ENCODE results near the gene PEG3. TPM values are rescaled to one million over a fixed set of nuclear protein-coding genes. Genes with fewer than 3 reads are reported as not detected.

PEG3 gene
- total RNA-seq, 1 experiment from 2014 or later, result not detected

- Mint-ChIP-seq H3K36me3 (ENCODE audit: insufficient read depth, unreplicated experiment) (no peaks in the 10 kb centered on the region), H3K4me3 (ENCODE audit: unreplicated experiment) (no peak overlapping the region), H3K9me3 (ENCODE audit: unreplicated experiment) (peaks cover 47% of the 10 kb centered on the region), H3K27me3 (ENCODE audit: insufficient read depth, unreplicated experiment) (no peaks in the 10 kb centered on the region), H3K27ac (ENCODE audit: low read depth, unreplicated experiment) (no peak overlapping the region), H3K4me1 (ENCODE audit: insufficient read depth, unreplicated experiment) (no peaks in the 10 kb centered on the region)
- CTCF ChIA-PET, result no interaction called here
- POLR2A ChIA-PET, result no interaction called here
- intact Hi-C loops (cut with micrococcal nuclease), result no loop called here
- DNase-seq (ENCODE audit: unreplicated experiment), result no peak
- no peak for TF ChIP-seq CTCF (IDR thresholded peaks at IDR 0.05; ENCODE audit: unreplicated experiment)
- BruUV-seq (replicated peaks), result no TSS peak
Measured at GRCh38 chr19:56819166-56819565, 21.4 kb downstream of the PEG3 start.

GRCh38 chr19:56814656-56815055, 25.9 kb downstream of the PEG3 start:
- no peak for DNase-seq (ENCODE audit: unreplicated experiment)
- no TSS peak for BruUV-seq (replicated peaks)
- no peaks in the 10 kb centered on the region for H3K27me3 Mint-ChIP-seq (ENCODE audit: insufficient read depth, unreplicated experiment)
- no peaks in the 10 kb centered on the region for H3K36me3 Mint-ChIP-seq (ENCODE audit: insufficient read depth, unreplicated experiment)
- no peak overlapping the region for H3K27ac Mint-ChIP-seq (ENCODE audit: low read depth, unreplicated experiment)
- POLR2A ChIA-PET, result no interaction called here
- H3K4me3 Mint-ChIP-seq (ENCODE audit: unreplicated experiment), result no peak overlapping the region
- intact Hi-C loops (cut with micrococcal nuclease), result no loop called here
- CTCF ChIA-PET, result no interaction called here
- H3K4me1 Mint-ChIP-seq (ENCODE audit: insufficient read depth, unreplicated experiment), result no peaks in the 10 kb centered on the region
- peaks cover 50% of the 10 kb centered on the region for H3K9me3 Mint-ChIP-seq (ENCODE audit: unreplicated experiment)
- TF ChIP-seq CTCF (IDR thresholded peaks at IDR 0.05; ENCODE audit: unreplicated experiment), result no peak

- no peak for DNase-seq (ENCODE audit: unreplicated experiment)
- no peak for TF ChIP-seq CTCF (IDR thresholded peaks at IDR 0.05; ENCODE audit: unreplicated experiment)
- no peaks in the 10 kb centered on the region for H3K36me3 Mint-ChIP-seq (ENCODE audit: insufficient read depth, unreplicated experiment)
- no peaks in the 10 kb centered on the region for H3K27me3 Mint-ChIP-seq (ENCODE audit: insufficient read depth, unreplicated experiment)
- H3K27ac Mint-ChIP-seq (ENCODE audit: low read depth, unreplicated experiment), result no peak overlapping the region
- intact Hi-C loops (cut with micrococcal nuclease), result no loop called here
- H3K4me1 Mint-ChIP-seq (ENCODE audit: insufficient read depth, unreplicated experiment), result no peaks in the 10 kb centered on the region
- no TSS peak for BruUV-seq (replicated peaks)
- peaks cover 49% of the 10 kb centered on the region for H3K9me3 Mint-ChIP-seq (ENCODE audit: unreplicated experiment)
- POLR2A ChIA-PET, result no interaction called here
- CTCF ChIA-PET, result no interaction called here
- no peak overlapping the region for H3K4me3 Mint-ChIP-seq (ENCODE audit: unreplicated experiment)
Measured at GRCh38 chr19:56813531-56813930, 27.0 kb downstream of the PEG3 start.

- no peaks in the 10 kb centered on the region for H3K4me1 Mint-ChIP-seq (ENCODE audit: insufficient read depth, unreplicated experiment)
- H3K36me3 Mint-ChIP-seq (ENCODE audit: insufficient read depth, unreplicated experiment), result no peaks in the 10 kb centered on the region
- no peak for DNase-seq (ENCODE audit: unreplicated experiment)
- CTCF ChIA-PET, result no interaction called here
- POLR2A ChIA-PET, result no interaction called here
- no peaks in the 10 kb centered on the region for H3K27me3 Mint-ChIP-seq (ENCODE audit: insufficient read depth, unreplicated experiment)
- intact Hi-C loops (cut with micrococcal nuclease), result no loop called here
- BruUV-seq (replicated peaks), result no TSS peak
- H3K4me3 Mint-ChIP-seq (ENCODE audit: unreplicated experiment), result no peak overlapping the region
- no peak overlapping the region for H3K27ac Mint-ChIP-seq (ENCODE audit: low read depth, unreplicated experiment)
- TF ChIP-seq CTCF (IDR thresholded peaks at IDR 0.05; ENCODE audit: unreplicated experiment), result no peak
- peaks cover 34% of the 10 kb centered on the region for H3K9me3 Mint-ChIP-seq (ENCODE audit: unreplicated experiment)
Measured at GRCh38 chr19:56811480-56811879, 29.0 kb downstream of the PEG3 start.

Data from MCF 10A (cell line).